Psoas muscle (tissue), 8 donors: ENCODE measurements around the gene PALS1. TPM values are rescaled to one million over a fixed set of nuclear protein-coding genes. Genes with fewer than 3 reads are reported as not detected.

Experiments used
- ATAC-seq, 4 donors: fragments of 200-7000 bp; cut with Tn5 transposase; one replicate each; pipeline ENCODE4 v1.9.1; 2020; ENCODE audit warnings: moderate library complexity in 3 of 4, mild to moderate bottlenecking in 2 of 4
- DNase-seq, 2 donors: peaks; one replicate each; pipeline ENCODE4 v3.0.0-alpha.2; 2020
- H3K27ac ChIP-seq: fragments of 200-600 bp; one replicate; pipeline ENCODE4 v1.8.0; 2022
- H3K27me3 ChIP-seq, 3 donors: fragments of 200-600 bp in 1 of 3; one replicate each; pipeline versions ENCODE4 v1.6.1 to v1.8.0; 2013 to 2022; ENCODE audit warnings: low read length in 2 of 3, mild to moderate bottlenecking in 2 of 3, moderate library complexity in 1 of 3; ENCODE audit not compliant: insufficient read depth in 3 of 3
- H3K36me3 ChIP-seq, 2 donors: fragments of 200-600 bp in 1 of 2; one replicate each; pipeline versions ENCODE4 v1.6.1 to v1.8.0; 2013 to 2022; ENCODE audit warnings: low read depth in 1 of 2, mild to moderate bottlenecking in 1 of 2, moderate library complexity in 1 of 2; ENCODE audit not compliant: insufficient read depth in 1 of 2
- H3K4me1 ChIP-seq: fragments of 200-600 bp; one replicate; pipeline ENCODE4 v1.8.0; 2022
- H3K4me3 ChIP-seq: fragments of 200-600 bp; one replicate; pipeline ENCODE4 v1.8.0; 2022; ENCODE audit warnings: mild to moderate bottlenecking
- H3K9me3 ChIP-seq: fragments of 200-600 bp; one replicate; pipeline ENCODE4 v1.8.0; 2022
- WGBS, 3 donors: extraction: QIAGEN DNeasy Blood & Tissue Kit; methylation state at CpG; one replicate each; pipeline versions ENCODE4 v1.1.6 to v1.1.7; 2013; 5-methylcytosine and 5-hydroxymethylcytosine counted together
- intact Hi-C, 2 donors: fragments of 100-400 bp; cut with DNase I; formaldehyde crosslinking; loops; one replicate each; pipeline versions ENCODE4 v1.11.0 to v1.14.2; 2022
- polyA plus RNA-seq, 3 donors: library from polyadenylated mRNA; stranded (reverse); fragments of 200-250 nt; gene quantifications; one replicate each; pipeline ENCODE4 v1.2.3, GENCODE V29; 2013
- total RNA-seq, 4 donors: library from RNA; stranded (reverse); fragmentation: NEBNext Ultra II Directional in 2 of 4; extraction: Animal tissue kit (Norgen Biotek cat#: 25700) in 2 of 4; gene quantifications; one replicate each; pipeline versions ENCODE4 v1.2.1 to v1.2.4, GENCODE V29; 2021 to 2023
- TF ChIP-seq, protein P1 (sequence below): fragments of 200-600 bp; IDR thresholded peaks from one replicate; pipeline ENCODE4 v1.8.0; 2022; ENCODE audit warnings: antibody characterized with exemption
- donor health status: healthy with polysubstance abuse.
- donor health status: DM: no; HTN: no; CAD: no; lungs with moderate emphysema.
- donor health status: Bipolar disorder and iron deficiency.
- donor health status: healthy.
- donor health status: DM: yes; HTN: yes; CAD: no.
- donor health status: DM: no; HTN: no; CAD: no.
- donor health status: DM: no; HTN: no; CAD: no.
- donor health status: DM: yes; HTN: yes; CAD: no.

The PALS1 gene
- total and polyA plus RNA-seq, 7 donors: 5.9 to 22.7 (median 17.1) TPM

DNA sequence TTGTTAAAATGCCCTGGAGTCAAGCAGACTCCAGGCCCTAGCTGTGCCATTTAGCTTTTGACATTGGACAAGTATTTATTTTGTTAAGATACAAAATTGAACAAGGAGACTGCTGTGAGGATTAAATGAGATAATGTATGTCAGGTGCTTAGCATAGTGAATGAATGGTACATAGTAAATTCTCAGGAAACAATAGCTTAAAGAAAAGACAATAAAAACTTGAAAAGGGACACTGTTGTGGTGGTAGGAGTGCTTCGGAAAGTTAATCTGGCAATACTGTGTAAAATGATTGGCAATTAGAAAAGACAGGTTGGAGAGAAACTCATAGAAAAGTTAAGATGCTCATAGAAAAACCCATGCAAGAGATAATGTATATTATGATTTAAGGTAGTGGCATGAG is 19.7 kb downstream of the PALS1 start:
- Histone ChIP-seq H3K9me3 (no peaks in the 10 kb centered on the region), H3K36me3 (no peaks in the 10 kb centered on the region), H3K27me3 (no peaks in the 10 kb centered on the region), H3K27ac (no peak overlapping the region), H3K4me1 (peaks cover 29% of the 10 kb centered on the region), H3K4me3 (no peak overlapping the region)
- TF ChIP-seq, protein P1, sequence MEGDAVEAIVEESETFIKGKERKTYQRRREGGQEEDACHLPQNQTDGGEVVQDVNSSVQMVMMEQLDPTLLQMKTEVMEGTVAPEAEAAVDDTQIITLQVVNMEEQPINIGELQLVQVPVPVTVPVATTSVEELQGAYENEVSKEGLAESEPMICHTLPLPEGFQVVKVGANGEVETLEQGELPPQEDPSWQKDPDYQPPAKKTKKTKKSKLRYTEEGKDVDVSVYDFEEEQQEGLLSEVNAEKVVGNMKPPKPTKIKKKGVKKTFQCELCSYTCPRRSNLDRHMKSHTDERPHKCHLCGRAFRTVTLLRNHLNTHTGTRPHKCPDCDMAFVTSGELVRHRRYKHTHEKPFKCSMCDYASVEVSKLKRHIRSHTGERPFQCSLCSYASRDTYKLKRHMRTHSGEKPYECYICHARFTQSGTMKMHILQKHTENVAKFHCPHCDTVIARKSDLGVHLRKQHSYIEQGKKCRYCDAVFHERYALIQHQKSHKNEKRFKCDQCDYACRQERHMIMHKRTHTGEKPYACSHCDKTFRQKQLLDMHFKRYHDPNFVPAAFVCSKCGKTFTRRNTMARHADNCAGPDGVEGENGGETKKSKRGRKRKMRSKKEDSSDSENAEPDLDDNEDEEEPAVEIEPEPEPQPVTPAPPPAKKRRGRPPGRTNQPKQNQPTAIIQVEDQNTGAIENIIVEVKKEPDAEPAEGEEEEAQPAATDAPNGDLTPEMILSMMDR: no peak
- intact Hi-C loops: no loop called here
- WGBS, 3 donors: 91 to 97% (median 91%) methylated on average over 1 of the region's 1 CpG
- no peak for ATAC-seq
- DNase-seq: no peak

DNA sequence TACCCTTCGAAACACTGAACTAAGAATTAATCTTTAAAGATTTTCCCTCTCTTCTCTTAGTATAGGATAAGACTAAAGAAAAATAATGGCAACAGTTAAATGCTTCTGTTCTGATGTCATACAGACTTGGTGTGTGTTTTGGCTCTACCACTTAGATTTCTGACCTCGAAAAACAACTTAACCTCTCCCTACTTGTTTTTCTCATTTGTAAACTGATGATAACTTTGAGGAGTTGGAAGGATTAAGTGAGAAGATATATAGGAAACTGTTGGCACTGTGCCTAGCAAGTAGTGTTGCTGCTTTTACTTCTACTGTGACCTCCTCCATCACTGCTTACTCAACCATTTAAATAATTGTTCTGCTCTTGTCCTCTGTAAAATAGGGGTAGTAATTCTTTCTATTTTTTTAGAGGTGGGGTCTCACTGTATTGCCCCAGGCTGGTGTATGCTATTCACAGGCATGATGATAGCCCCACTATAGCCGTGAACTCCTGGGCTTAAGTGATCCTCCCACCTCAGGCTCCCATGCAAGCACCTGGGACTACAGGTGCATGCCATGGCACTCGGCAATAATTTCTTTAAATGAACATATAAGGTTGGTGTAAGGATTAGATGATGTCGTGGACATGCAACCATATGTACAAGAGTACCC is 22.4 kb downstream of the PALS1 start:
- no peak for ATAC-seq
- intact Hi-C loops: no loop called here

DNA sequence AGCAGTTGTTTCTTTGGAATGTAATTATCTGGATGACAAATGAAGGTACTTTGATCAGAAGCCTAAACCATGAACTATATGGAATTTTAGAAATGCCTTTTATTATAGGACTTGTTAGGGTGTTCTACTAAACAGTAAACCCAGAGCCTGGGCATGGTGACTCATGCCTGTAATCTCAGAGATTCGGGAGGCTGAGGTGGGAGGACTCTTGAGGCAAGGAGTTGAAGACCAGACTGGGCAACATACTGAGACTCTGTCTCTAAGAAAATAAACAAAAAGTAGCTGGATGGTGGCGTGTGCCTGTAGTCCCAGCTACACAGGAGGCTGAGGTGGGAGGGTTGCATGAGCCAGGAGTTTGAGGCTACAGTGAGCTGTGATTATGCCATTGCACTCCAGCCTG is 23.9 kb downstream of the PALS1 start:
- WGBS, 3 donors: 81 to 98% (median 93%) methylated on average over 2 of the region's 2 CpGs
- peaks cover 55% of the 10 kb centered on the region for H3K4me1 ChIP-seq
- H3K9me3 ChIP-seq: no peaks in the 10 kb centered on the region
- no peak overlapping the region for H3K4me3 ChIP-seq
- no peaks in the 10 kb centered on the region for H3K27me3 ChIP-seq
- ATAC-seq: no peak
- intact Hi-C loops: no loop called here
- DNase-seq: no peak
- no peaks in the 10 kb centered on the region for H3K36me3 ChIP-seq
- TF ChIP-seq, protein P1: no peak
- H3K27ac ChIP-seq: no peak overlapping the region

More for the DNA sequence above, 22.4 kb downstream of the PALS1 start:
- 74 to 81% (median 78%) methylated on average over 5 of the region's 5 CpGs for whole genome bisulfite sequencing, 3 donors
- H3K9me3 ChIP-seq: no peaks in the 10 kb centered on the region
- DNase-seq: no peak
- no peaks in the 10 kb centered on the region for H3K36me3 ChIP-seq
- H3K4me3 ChIP-seq: no peak overlapping the region
- no peak overlapping the region for H3K27ac ChIP-seq
- no peaks in the 10 kb centered on the region for H3K27me3 ChIP-seq
- H3K4me1 ChIP-seq: peaks cover 41% of the 10 kb centered on the region
- TF ChIP-seq, protein P1: no peak

DNA sequence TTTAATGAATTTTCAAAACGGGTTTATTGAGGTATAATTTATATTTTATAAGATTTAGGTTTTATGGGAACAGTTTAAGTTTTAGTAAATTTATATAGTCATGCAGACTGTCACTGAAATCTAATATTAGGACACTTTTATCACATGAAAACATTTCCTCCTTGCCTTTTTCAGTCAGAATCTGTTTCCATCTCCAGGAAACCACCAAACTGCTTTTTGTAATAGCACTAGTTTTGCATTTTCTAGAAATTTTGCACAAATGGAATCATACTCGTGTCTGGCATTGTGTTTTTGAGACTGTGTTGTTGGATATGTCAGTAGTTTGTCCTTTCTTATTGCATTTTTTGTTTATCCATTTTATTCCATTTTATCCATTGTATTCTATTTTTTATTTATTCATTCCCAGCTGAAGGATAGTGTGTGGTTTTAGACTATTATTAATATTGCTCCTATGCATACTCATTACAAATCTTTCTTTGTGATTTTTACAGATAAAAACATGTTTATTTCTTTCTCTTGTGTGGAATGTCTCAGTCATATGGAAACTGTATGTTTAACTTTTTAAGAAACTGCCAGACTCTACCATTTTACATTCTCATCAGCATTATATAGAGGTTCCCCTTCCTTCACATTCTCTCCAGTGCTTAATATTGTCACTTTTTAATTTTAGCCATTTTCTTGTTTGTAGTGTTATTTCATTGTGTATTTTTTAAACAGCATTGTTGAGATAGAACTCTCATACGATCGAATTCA is 26.5 kb downstream of the PALS1 start:
- peak overlapping the region; percentile 1 for H3K4me3 ChIP-seq
- H3K27ac ChIP-seq: no peak overlapping the region
- DNase-seq (no peak), ATAC-seq (no peak)
- intact Hi-C loops: no loop called here
- TF ChIP-seq, protein P1: no peak
- peaks cover 45% of the 10 kb centered on the region for H3K4me1 ChIP-seq
- 57 to 60% (median 59%) methylated on average over 4 of the region's 4 CpGs for WGBS, 3 donors
- no peaks in the 10 kb centered on the region for H3K36me3 ChIP-seq
- H3K27me3 ChIP-seq: no peaks in the 10 kb centered on the region
- no peaks in the 10 kb centered on the region for H3K9me3 ChIP-seq
